Activated gamma-delta T cell treated with Interleukin-2 at 50 U/mL for 16 hours (primary cell): ENCODE results near the gene SACM1L.
A peak's percentile ranks its signal among the peaks of the same experiment; 100 is the strongest.
"Not testable (repeated sequence)": the region's sequence is repeated elsewhere in the genome, so short reads cannot be mapped to it uniquely, and the experiment has no call there.

Experiments used
- DNase-seq: peaks from one replicate; pipeline ENCODE4 v3.0.0-alpha.2; 2020

The SACM1L gene

GRCh38 chr3:45667569-45667934 is 21.6 kb upstream of the SACM1L start:
- no peak for DNase-seq

GRCh38 chr3:45670436-45670835 is 18.8 kb upstream of the SACM1L start:
- DNase-seq: no peak

- no peak for DNase-seq
Measured at GRCh38 chr3:45670991-45671390, 18.2 kb upstream of the SACM1L start.

- no peak for DNase-seq
Measured at GRCh38 chr3:45673273-45673672, 15.9 kb upstream of the SACM1L start.

GRCh38 chr3:45676325-45677032 is 12.7 kb upstream of the SACM1L start:
- no peak for DNase-seq

GRCh38 chr3:45677033-45677446 is 12.2 kb upstream of the SACM1L start:
- peak; percentile 70 for DNase-seq

- DNase-seq: no peak
Measured at GRCh38 chr3:45677841-45678240, 11.4 kb upstream of the SACM1L start.

GRCh38 chr3:45679805-45680204 is 9.4 kb upstream of the SACM1L start:
- no peak for DNase-seq

- no peak for DNase-seq
Measured at GRCh38 chr3:45681221-45681620, 8.0 kb upstream of the SACM1L start.

GRCh38 chr3:45681846-45682245 is 7.3 kb upstream of the SACM1L start:
- no peak for DNase-seq

GRCh38 chr3:45682311-45682710 is 6.9 kb upstream of the SACM1L start:
- no peak for DNase-seq

- DNase-seq: no peak
Measured at GRCh38 chr3:45682786-45683185, 6.4 kb upstream of the SACM1L start.

GRCh38 chr3:45683417-45684326 is 5.5 kb upstream of the SACM1L start:
- no peak for DNase-seq

- no peak for DNase-seq
Measured at GRCh38 chr3:45684327-45684892, 4.8 kb upstream of the SACM1L start.

- not testable (repeated sequence) for DNase-seq
Measured at GRCh38 chr3:45685722-45686121, 3.5 kb upstream of the SACM1L start.

GRCh38 chr3:45686850-45687249 is 2.3 kb upstream of the SACM1L start:
- DNase-seq: no peak

- DNase-seq: no peak
Measured at GRCh38 chr3:45687828-45688193, 1.4 kb upstream of the SACM1L start.

- DNase-seq: peak; percentile 15
Measured at GRCh38 chr3:45688194-45688881, 858 bp upstream of the SACM1L start.

- DNase-seq: no peak
Measured at GRCh38 chr3:45689787-45690145, 570 bp downstream of the SACM1L start.

GRCh38 chr3:45690336-45691035 is 1.3 kb downstream of the SACM1L start:
- DNase-seq: no peak

- no peak for DNase-seq
Measured at GRCh38 chr3:45691842-45692241, 2.6 kb downstream of the SACM1L start.

- no peak for DNase-seq
Measured at GRCh38 chr3:45692866-45693265, 3.7 kb downstream of the SACM1L start.
